GM18508 (cell line): ENCODE data around the gene WDR75.
A peak's percentile ranks its signal among the peaks of the same experiment; 100 is the strongest.
"Not testable (repeated sequence)": the region's sequence is repeated elsewhere in the genome, so short reads cannot be mapped to it uniquely, and the experiment has no call there.

Experiments used
- ATAC-seq: cut with Tn5 transposase; IDR thresholded peaks from one replicate; pipeline ENCODE4 v1.9.1; 2021; ENCODE audit warnings: moderate number of reproducible peaks; ENCODE audit not compliant: insufficient read depth, unreplicated experiment

Gene WDR75

GRCh38 chr2:189439342-189439741 is 1.9 kb upstream of the WDR75 start:
- ATAC-seq: no peak

- ATAC-seq: peak; percentile 14
These were observed 679 bp upstream of the WDR75 start for GRCh38 chr2:189440644-189440946.

GRCh38 chr2:189441709-189442074 is 418 bp downstream of the WDR75 start:
- ATAC-seq: no peak

GRCh38 chr2:189442468-189442867 is 1.2 kb downstream of the WDR75 start:
- ATAC-seq: no peak

- ATAC-seq: peak; percentile 28
These were observed 3.0 kb downstream of the WDR75 start for GRCh38 chr2:189444322-189444721.

GRCh38 chr2:189446780-189447179 is 5.5 kb downstream of the WDR75 start:
- ATAC-seq: no peak

- no peak for ATAC-seq
These were observed 12.7 kb downstream of the WDR75 start for GRCh38 chr2:189454009-189454408.

- ATAC-seq: no peak
These were observed 23.8 kb downstream of the WDR75 start for GRCh38 chr2:189465076-189465475.

GRCh38 chr2:189465478-189465877 is 24.2 kb downstream of the WDR75 start:
- no peak for ATAC-seq

GRCh38 chr2:189466046-189466445 is 24.8 kb downstream of the WDR75 start:
- ATAC-seq: no peak

- no peak for ATAC-seq
These were observed 25.4 kb downstream of the WDR75 start for GRCh38 chr2:189466656-189467055.

GRCh38 chr2:189467160-189467559 is 25.9 kb downstream of the WDR75 start:
- no peak for ATAC-seq

GRCh38 chr2:189467593-189467992 is 26.3 kb downstream of the WDR75 start:
- no peak for ATAC-seq

GRCh38 chr2:189474526-189474925 is 33.3 kb downstream of the WDR75 start:
- no peak for ATAC-seq

GRCh38 chr2:189477756-189478155 is 36.5 kb downstream of the WDR75 start:
- no peak for ATAC-seq

- not testable (repeated sequence) for ATAC-seq
These were observed 37.0 kb downstream of the WDR75 start for GRCh38 chr2:189478289-189478688.

GRCh38 chr2:189481071-189481470 is 39.8 kb downstream of the WDR75 start:
- ATAC-seq: no peak

GRCh38 chr2:189483571-189483970 is 42.3 kb downstream of the WDR75 start:
- ATAC-seq: no peak

- no peak for ATAC-seq
These were observed 42.9 kb downstream of the WDR75 start for GRCh38 chr2:189483980-189484740.

GRCh38 chr2:189485146-189485545 is 43.9 kb downstream of the WDR75 start:
- ATAC-seq: no peak

- no peak for ATAC-seq
These were observed 45.0 kb downstream of the WDR75 start for GRCh38 chr2:189486237-189486770.

- no peak for ATAC-seq
These were observed 46.2 kb downstream of the WDR75 start for GRCh38 chr2:189487283-189488007.
